ENCODE results near the gene IL25. TPM values are rescaled to one million over a fixed set of nuclear protein-coding genes. Genes with fewer than 3 reads are reported as not detected.

IL25 gene
- total and polyA plus RNA-seq, 2 experiments from 2014 or later = 3.2 TPM; not detected in 1

DNA sequence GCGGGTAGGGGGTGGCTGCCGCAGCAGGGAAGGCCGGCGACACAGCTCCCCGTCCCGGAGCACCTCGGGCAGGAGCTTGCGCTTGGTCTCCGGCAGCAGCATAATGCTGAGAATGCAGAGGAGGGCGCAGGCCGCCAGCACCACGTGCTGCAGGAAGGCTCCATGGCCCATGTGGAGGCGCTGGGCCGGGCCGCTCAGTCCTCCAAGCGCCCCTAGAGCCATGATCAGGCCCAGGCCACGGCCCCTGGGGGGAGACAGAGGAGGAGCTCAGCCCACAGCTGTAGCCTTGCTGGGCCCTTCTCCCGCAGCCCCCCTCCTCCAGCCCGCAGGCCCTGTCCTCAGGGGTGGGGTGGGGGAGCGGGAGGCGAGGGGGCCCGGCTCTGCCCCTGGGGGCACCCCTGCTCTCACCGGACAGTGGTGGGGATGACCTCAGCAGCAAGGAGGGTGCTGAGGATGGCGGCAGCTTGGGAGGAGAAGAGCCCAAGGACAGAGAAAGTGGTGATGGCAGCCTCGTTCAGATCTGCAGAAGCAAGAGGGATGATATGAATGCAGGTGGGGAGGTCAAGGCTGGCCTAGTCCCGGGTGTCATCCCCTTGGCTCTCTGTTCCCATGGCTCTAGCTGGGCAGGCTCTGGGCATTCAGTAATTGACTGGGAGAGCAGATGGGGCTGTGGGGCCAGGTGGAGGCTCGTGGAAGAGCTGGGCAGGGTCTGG lies 25.8 kb upstream of the IL25 start:
- no peak for DNase-seq (ENCODE audit: low read depth in 1 of 2, low spot score in 1 of 2)
- TF ChIP-seq, protein P1, sequence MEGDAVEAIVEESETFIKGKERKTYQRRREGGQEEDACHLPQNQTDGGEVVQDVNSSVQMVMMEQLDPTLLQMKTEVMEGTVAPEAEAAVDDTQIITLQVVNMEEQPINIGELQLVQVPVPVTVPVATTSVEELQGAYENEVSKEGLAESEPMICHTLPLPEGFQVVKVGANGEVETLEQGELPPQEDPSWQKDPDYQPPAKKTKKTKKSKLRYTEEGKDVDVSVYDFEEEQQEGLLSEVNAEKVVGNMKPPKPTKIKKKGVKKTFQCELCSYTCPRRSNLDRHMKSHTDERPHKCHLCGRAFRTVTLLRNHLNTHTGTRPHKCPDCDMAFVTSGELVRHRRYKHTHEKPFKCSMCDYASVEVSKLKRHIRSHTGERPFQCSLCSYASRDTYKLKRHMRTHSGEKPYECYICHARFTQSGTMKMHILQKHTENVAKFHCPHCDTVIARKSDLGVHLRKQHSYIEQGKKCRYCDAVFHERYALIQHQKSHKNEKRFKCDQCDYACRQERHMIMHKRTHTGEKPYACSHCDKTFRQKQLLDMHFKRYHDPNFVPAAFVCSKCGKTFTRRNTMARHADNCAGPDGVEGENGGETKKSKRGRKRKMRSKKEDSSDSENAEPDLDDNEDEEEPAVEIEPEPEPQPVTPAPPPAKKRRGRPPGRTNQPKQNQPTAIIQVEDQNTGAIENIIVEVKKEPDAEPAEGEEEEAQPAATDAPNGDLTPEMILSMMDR (IDR thresholded peaks at IDR 0.05; ENCODE audit: low read depth, low read length) = no peak
- H3K36me3 ChIP-seq = no peaks in the 10 kb centered on the region
- H3K4me3 ChIP-seq = no peak overlapping the region
- peak overlapping the region; percentile 61 for H3K27ac ChIP-seq
- H3K27me3 ChIP-seq = peaks cover 3% of the 10 kb centered on the region
- no peaks in the 10 kb centered on the region for H3K4me1 ChIP-seq (ENCODE audit: low read depth)
- H3K9me3 ChIP-seq (ENCODE audit: low read depth) = no peaks in the 10 kb centered on the region

DNA sequence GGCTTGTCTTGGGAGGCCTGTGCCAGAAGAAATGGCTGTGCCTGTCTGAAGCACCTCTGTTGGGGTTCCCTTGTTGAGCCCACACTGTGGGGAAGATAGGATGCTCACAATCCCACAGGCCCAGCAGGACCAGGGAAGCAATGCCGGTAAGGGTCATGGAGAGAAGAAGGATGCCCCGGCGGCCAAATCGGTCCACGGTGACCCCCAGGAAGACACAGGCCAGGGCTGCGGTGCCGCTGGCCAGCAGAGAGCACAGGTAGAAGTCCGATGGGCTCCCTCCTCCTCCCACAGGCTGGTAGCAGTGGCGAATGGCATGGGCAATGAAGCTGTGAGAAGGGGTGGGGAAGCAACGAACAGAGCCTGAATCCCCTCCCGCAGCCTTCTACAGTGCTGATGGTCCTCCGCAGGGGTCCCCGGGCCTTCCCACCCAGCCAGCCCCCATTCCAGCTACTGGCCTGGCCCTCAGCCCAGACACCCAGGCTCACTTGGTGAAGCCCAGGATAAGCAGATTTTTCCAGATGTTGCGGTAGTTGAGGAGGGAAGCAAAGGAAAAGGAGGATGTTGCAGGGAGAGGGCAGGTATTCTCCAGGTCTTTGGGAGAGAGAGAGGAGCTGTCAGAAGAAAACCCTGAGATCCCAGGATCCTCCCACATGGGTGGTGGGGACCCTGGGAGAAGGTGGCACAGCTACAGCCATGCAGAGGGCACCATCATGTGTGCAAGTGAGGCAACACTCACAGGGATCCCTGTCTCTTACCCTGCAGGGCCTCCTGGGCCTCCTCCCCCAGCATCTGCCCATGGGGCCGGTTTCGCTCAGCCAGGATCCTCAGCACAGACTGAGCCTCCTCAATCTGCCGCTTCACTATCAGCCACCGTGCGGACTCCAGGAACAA lies 25.0 kb upstream of the IL25 start:
- DNase-seq (ENCODE audit: low read depth in 1 of 2, low spot score in 1 of 2) = no peak

DNA sequence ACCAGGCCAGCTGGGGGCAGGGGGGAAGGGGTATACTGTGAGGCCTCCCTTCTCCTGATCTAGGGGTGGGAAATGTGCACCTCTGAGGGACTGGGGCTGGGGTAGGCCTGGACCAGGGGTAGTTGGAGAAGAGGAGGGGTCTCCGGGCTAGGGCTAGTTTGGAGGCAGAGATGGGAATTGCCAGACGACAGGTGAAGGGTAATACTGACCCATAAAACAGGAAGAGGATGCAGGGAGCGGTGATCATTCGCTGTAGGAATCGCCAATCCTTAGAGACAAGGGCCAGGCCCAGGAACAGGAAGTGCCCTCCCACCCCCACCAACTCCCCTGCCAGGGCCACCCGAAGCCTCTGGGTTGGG lies 24.3 kb upstream of the IL25 start:
- Histone ChIP-seq H3K36me3 (no peaks in the 10 kb centered on the region), H3K27ac (no peak overlapping the region), H3K4me3 (no peak overlapping the region), H3K9me3 (ENCODE audit: low read depth) (no peaks in the 10 kb centered on the region), H3K4me1 (ENCODE audit: low read depth) (no peaks in the 10 kb centered on the region), H3K27me3 (peaks cover 4% of the 10 kb centered on the region)
- TF ChIP-seq, protein P1 (IDR thresholded peaks at IDR 0.05; ENCODE audit: low read depth, low read length) = no peak
- no peak for DNase-seq (ENCODE audit: low read depth in 1 of 2, low spot score in 1 of 2)

More for the DNA sequence above, 25.0 kb upstream of the IL25 start:
- Histone ChIP-seq H3K27me3 (peaks cover 4% of the 10 kb centered on the region), H3K9me3 (ENCODE audit: low read depth) (no peaks in the 10 kb centered on the region), H3K36me3 (no peaks in the 10 kb centered on the region), H3K4me1 (ENCODE audit: low read depth) (no peaks in the 10 kb centered on the region), H3K4me3 (no peak overlapping the region), H3K27ac (no peak overlapping the region)
- TF ChIP-seq, protein P1 (IDR thresholded peaks at IDR 0.05; ENCODE audit: low read depth, low read length) = no peak

DNA sequence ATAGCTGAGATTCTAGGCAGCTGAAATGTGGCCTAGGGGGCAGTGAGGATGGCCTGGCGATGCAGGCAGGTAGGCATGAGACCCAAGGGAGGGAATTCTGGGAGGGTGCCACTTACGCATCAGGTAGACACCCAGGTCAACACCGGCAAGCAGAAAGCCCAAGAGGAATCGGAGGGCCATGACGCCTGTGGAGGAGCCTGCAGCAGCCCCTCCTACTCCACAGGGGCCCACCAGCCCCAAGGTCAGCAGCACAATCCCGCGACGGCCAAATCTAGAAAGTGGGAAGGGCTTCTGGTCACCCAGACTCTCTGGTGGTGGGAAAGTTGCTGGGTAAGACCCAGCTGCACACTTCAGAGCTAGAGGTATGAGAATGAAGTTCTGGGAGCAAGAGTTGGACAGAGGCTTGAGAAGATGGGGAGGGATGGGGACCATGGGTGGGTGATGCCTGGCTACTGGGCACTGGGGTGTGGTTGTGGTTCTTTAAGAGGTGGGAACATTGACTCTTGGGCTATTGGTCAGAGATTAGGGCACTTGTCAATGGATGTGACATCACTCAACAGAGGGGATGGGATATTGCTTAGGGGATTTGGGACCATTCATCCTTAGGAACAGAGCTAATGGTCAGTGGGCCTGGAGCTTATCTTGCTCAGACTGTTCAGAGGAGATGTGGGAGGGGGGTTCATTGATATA lies 23.3 kb upstream of the IL25 start:
- no peak for DNase-seq (ENCODE audit: low read depth in 1 of 2, low spot score in 1 of 2)
- no peaks in the 10 kb centered on the region for H3K4me1 ChIP-seq (ENCODE audit: low read depth)
- TF ChIP-seq, protein P1 (IDR thresholded peaks at IDR 0.05; ENCODE audit: low read depth, low read length) = no peak
- H3K27me3 ChIP-seq = peaks cover 4% of the 10 kb centered on the region
- H3K27ac ChIP-seq = no peak overlapping the region
- no peaks in the 10 kb centered on the region for H3K36me3 ChIP-seq
- no peak overlapping the region for H3K4me3 ChIP-seq
- H3K9me3 ChIP-seq (ENCODE audit: low read depth) = no peaks in the 10 kb centered on the region

DNA sequence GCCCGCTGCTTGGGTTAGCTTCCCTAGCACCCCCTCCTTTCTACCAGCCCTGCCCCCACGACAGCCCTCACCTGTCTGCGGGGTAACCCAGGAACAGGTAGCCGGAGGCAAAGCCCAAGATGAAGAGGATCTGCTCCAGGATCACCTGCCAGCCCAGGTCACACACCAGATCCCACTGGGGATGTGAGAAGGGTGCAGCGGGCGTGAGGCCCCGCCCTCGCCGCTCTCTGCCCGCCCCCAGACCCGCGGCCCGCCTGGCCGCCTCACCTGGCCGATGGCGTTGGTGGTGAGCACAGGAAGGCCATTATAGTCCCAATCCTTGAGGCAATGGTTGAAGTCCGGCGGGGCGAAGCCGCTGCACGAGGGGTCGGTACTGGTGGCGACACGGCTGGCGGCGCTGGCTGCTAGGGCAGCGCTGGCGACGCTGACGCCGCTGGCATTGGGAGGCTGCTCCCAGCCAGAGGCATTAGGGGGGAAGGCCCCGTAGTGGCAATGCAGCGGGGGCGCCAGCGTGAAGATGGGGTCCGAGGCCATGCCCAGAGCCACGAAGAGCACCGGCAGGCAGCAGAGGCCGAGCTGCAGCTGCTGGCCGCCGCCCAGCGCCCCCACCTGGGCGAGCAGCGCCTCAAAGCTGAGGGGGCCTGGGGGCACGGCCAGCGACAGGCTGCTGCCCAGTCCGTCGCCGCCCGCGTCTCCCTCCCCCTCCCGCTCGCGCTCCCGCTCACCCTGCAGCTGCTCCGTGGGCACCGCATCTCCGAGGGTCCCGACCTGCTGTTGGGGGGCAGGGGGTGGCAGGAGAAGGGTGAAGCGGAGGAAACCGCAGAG lies 20.7 kb upstream of the IL25 start:
- DNase-seq (ENCODE audit: low read depth in 1 of 2, low spot score in 1 of 2) = peak in 1 of 2 donors; percentile 46
- Histone ChIP-seq H3K36me3 (no peaks in the 10 kb centered on the region), H3K27ac (no peak overlapping the region), H3K9me3 (ENCODE audit: low read depth) (no peaks in the 10 kb centered on the region), H3K4me1 (ENCODE audit: low read depth) (no peaks in the 10 kb centered on the region), H3K4me3 (peak overlapping the region; percentile 44), H3K27me3 (peaks cover 4% of the 10 kb centered on the region)
- TF ChIP-seq, protein P1 (IDR thresholded peaks at IDR 0.05; ENCODE audit: low read depth, low read length) = peak; percentile 12
